Endometrial microvascular endothelial cells (primary cell): ENCODE measurements around the gene TAF8. TPM values are rescaled to one million over a fixed set of nuclear protein-coding genes. Genes with fewer than 3 reads are reported as not detected.

Experiments
- in situ Hi-C: cut with HindIII; loops from 2 replicates; pipeline ENCODE4 v1.10.0; 2017; ENCODE audit warnings: low sequenced_read_pairs, low pct_unique_long_range_greater_than_20kb; ENCODE audit errors: inconsistent ontology term
- total RNA-seq: library from RNA; depleted of rRNA; stranded (reverse); fragments of >200 nt; gene quantifications from one replicate; pipeline ENCODE4 v1.2.3, GENCODE V29; 2015; ENCODE audit errors: inconsistent ontology term

TAF8 gene
- total RNA-seq, 1 donor from 2014 or later, result 34.9 TPM

- in situ Hi-C loops, result no loop called here
Observed at GRCh38 chr6:42135722-42136121, 85.4 kb downstream of the TAF8 start.

- in situ Hi-C loops, result no loop called here
Observed at GRCh38 chr6:42136508-42137193, 86.3 kb downstream of the TAF8 start.

Other genes starting within 250 kb of the TAF8 start
- gene USP49, start 155.1 kb upstream of the TAF8 start, total RNA-seq, result 2.8 TPM
- gene MED20, start 129.4 kb upstream of the TAF8 start, total RNA-seq, result 30.9 TPM
- gene BYSL, start 129.0 kb upstream of the TAF8 start, total RNA-seq, result 10.4 TPM
- 153 TPM for gene CCND3, start 108.7 kb upstream of the TAF8 start, total RNA-seq
- 0.46 TPM for gene C6orf132, start 92.1 kb downstream of the TAF8 start, total RNA-seq
- not detected for gene GUCA1A, start 122.8 kb downstream of the TAF8 start, total RNA-seq
- gene GUCA1B, start 144.4 kb downstream of the TAF8 start, total RNA-seq, result not detected
- 51.0 TPM for gene MRPS10, start 167.3 kb downstream of the TAF8 start, total RNA-seq